IPS-18c (cell line): ENCODE results near the gene KRT10.

Source experiments
- H3K4me3 ChIP-seq: 2 replicates; pipeline ENCODE4 v1.7.0; 2013; ENCODE audit warnings: low read depth, mild to moderate bottlenecking, low read length, moderate library complexity; ENCODE audit not compliant: insufficient read depth
- H3K9me3 ChIP-seq: one replicate; pipeline ENCODE4 v1.6.1; 2013; ENCODE audit warnings: mild to moderate bottlenecking, low read length, moderate library complexity; ENCODE audit not compliant: control insufficient read depth, insufficient read depth

The KRT10 gene

GRCh38 chr17:40791111-40791510, 31.3 kb downstream of the KRT10 start:
- Histone ChIP-seq H3K9me3 (no peaks in the 10 kb centered on the region), H3K4me3 (no peak overlapping the region)

GRCh38 chr17:40782450-40782849, 40.0 kb downstream of the KRT10 start, which contains the start of gene KRT27:
KRT27 (minus strand) TSS chr17:40782550; CDS start chr17:40782493, 57 bp downstream.
- no peak within 1 kb of the TSS for H3K4me3 ChIP-seq
- no peaks in the 10 kb centered on the region for H3K9me3 ChIP-seq

GRCh38 chr17:40779181-40779909, 43.1 kb downstream of the KRT10 start:
- H3K9me3 ChIP-seq: no peaks in the 10 kb centered on the region
- H3K4me3 ChIP-seq: no peak overlapping the region

- H3K9me3 ChIP-seq: no peaks in the 10 kb centered on the region
- no peak overlapping the region for H3K4me3 ChIP-seq
These were observed 44.0 kb downstream of the KRT10 start for GRCh38 chr17:40778461-40778860.

GRCh38 chr17:40777971-40778370, 44.4 kb downstream of the KRT10 start:
- H3K4me3 ChIP-seq: no peak overlapping the region
- no peaks in the 10 kb centered on the region for H3K9me3 ChIP-seq

GRCh38 chr17:40777459-40777858, 45.0 kb downstream of the KRT10 start:
- Histone ChIP-seq H3K9me3 (no peaks in the 10 kb centered on the region), H3K4me3 (no peak overlapping the region)

- Histone ChIP-seq H3K4me3 (no peak overlapping the region), H3K9me3 (no peaks in the 10 kb centered on the region)
These were observed 46.5 kb downstream of the KRT10 start for GRCh38 chr17:40775945-40776344.

- no peak within 1 kb of the TSS for H3K4me3 ChIP-seq
- H3K9me3 ChIP-seq: no peaks in the 10 kb centered on the region
These were observed 50.3 kb downstream of the KRT10 start, which contains the start of gene KRT26 for GRCh38 chr17:40772101-40772500. KRT26 (minus strand) TSS chr17:40772201; CDS start chr17:40772113, 88 bp downstream.
